ENCODE measurements around the gene RGS6.

Gene RGS6

GRCh38 chr14:72014486-72014885, 82.3 kb downstream of the RGS6 start:
- DNase-seq (ENCODE audit: low read depth in 2 of 2), result no peak

- no peak for DNase-seq (ENCODE audit: low read depth in 2 of 2)
Observed at GRCh38 chr14:72017290-72017689, 85.1 kb downstream of the RGS6 start.

- no peak for DNase-seq (ENCODE audit: low read depth in 2 of 2)
Observed at GRCh38 chr14:72023128-72024042, 91.2 kb downstream of the RGS6 start.

GRCh38 chr14:72024043-72024407, 91.8 kb downstream of the RGS6 start:
- no peak for DNase-seq (ENCODE audit: low read depth in 2 of 2)

GRCh38 chr14:72024504-72024903, 92.3 kb downstream of the RGS6 start:
- no peak for DNase-seq (ENCODE audit: low read depth in 2 of 2)

- no peak for DNase-seq (ENCODE audit: low read depth in 2 of 2)
Observed at GRCh38 chr14:72026536-72026935, 94.3 kb downstream of the RGS6 start.

- no peak for DNase-seq (ENCODE audit: low read depth in 2 of 2)
Observed at GRCh38 chr14:72027061-72027460, 94.8 kb downstream of the RGS6 start.

- no peak for DNase-seq (ENCODE audit: low read depth in 2 of 2)
Observed at GRCh38 chr14:72033365-72033764, 101.1 kb downstream of the RGS6 start.

GRCh38 chr14:72040528-72040927, 108.3 kb downstream of the RGS6 start:
- DNase-seq (ENCODE audit: low read depth in 2 of 2), result no peak

- DNase-seq (ENCODE audit: low read depth in 2 of 2), result no peak
Observed at GRCh38 chr14:72045271-72045670, 113.0 kb downstream of the RGS6 start.

GRCh38 chr14:72045885-72046284, 113.7 kb downstream of the RGS6 start:
- no peak for DNase-seq (ENCODE audit: low read depth in 2 of 2)

GRCh38 chr14:72049462-72049861, 117.2 kb downstream of the RGS6 start:
- DNase-seq (ENCODE audit: low read depth in 2 of 2), result no peak

- no peak for DNase-seq (ENCODE audit: low read depth in 2 of 2)
Observed at GRCh38 chr14:72052356-72052755, 120.1 kb downstream of the RGS6 start.

GRCh38 chr14:72053651-72054050, 121.4 kb downstream of the RGS6 start:
- no peak for DNase-seq (ENCODE audit: low read depth in 2 of 2)

GRCh38 chr14:72054911-72055310, 122.7 kb downstream of the RGS6 start:
- no peak for DNase-seq (ENCODE audit: low read depth in 2 of 2)

GRCh38 chr14:72057701-72058285, 125.6 kb downstream of the RGS6 start:
- DNase-seq (ENCODE audit: low read depth in 2 of 2), result no peak

- DNase-seq (ENCODE audit: low read depth in 2 of 2), result no peak
Observed at GRCh38 chr14:72060460-72060859, 128.2 kb downstream of the RGS6 start.

- no peak for DNase-seq (ENCODE audit: low read depth in 2 of 2)
Observed at GRCh38 chr14:72060917-72061316, 128.7 kb downstream of the RGS6 start.

- DNase-seq (ENCODE audit: low read depth in 2 of 2), result no peak
Observed at GRCh38 chr14:72061718-72062117, 129.5 kb downstream of the RGS6 start.

GRCh38 chr14:72063761-72064282, 131.6 kb downstream of the RGS6 start:
- DNase-seq (ENCODE audit: low read depth in 2 of 2), result no peak

GRCh38 chr14:72064501-72064900, 132.3 kb downstream of the RGS6 start:
- no peak for DNase-seq (ENCODE audit: low read depth in 2 of 2)

GRCh38 chr14:72070458-72070857, 138.2 kb downstream of the RGS6 start:
- DNase-seq (ENCODE audit: low read depth in 2 of 2), result no peak

- DNase-seq (ENCODE audit: low read depth in 2 of 2), result no peak
Observed at GRCh38 chr14:72075649-72076334, 143.6 kb downstream of the RGS6 start.
